Smooth muscle cell (in vitro differentiated cells): ENCODE data around the gene CCL25. TPM values are rescaled to one million over a fixed set of nuclear protein-coding genes. Genes with fewer than 3 reads are reported as not detected.

Source experiments
- DNase-seq: peaks from one replicate; lab custom pipeline; 2025; ENCODE audit not compliant: unreplicated experiment; lab: John Stamatoyannopoulos, UW
- H2AFZ ChIP-seq: fragments of 200-600 bp; sonication (generic); 2 replicates; pipeline ENCODE4 v1.6.0; 2016; ENCODE audit warnings: antibody characterized with exemption, low read depth, mild to moderate bottlenecking
- H3F3A ChIP-seq: fragments of 200-600 bp; sonication (generic); 2 replicates; pipeline ENCODE4 v1.6.0; 2017; ENCODE audit warnings: antibody characterized with exemption, low read depth
- H3K27ac ChIP-seq: fragments of 200-600 bp; sonication (generic); 2 replicates; pipeline ENCODE4 v1.5.1; 2016; ENCODE audit warnings: low read depth, mild to moderate bottlenecking
- H3K27me3 ChIP-seq: fragments of 200-600 bp; sonication (generic); 2 replicates; pipeline ENCODE4 v1.6.1; 2016; ENCODE audit warnings: low read depth, mild to moderate bottlenecking
- H3K36me3 ChIP-seq: fragments of 200-600 bp; sonication (generic); 2 replicates; pipeline ENCODE4 v1.5.1; 2016; ENCODE audit warnings: low read depth
- H3K4me1 ChIP-seq: fragments of 200-600 bp; sonication (generic); 2 replicates; pipeline ENCODE4 v1.5.1; 2016; ENCODE audit warnings: low read depth
- H3K4me2 ChIP-seq: fragments of 200-600 bp; sonication (generic); 2 replicates; pipeline ENCODE4 v1.6.0; 2016; ENCODE audit warnings: mild to moderate bottlenecking
- H3K4me3 ChIP-seq: fragments of 200-600 bp; sonication (generic); 2 replicates; pipeline ENCODE4 v1.5.1; 2016; ENCODE audit warnings: mild to moderate bottlenecking
- H3K79me2 ChIP-seq: fragments of 200-600 bp; sonication (generic); 2 replicates; pipeline ENCODE4 v1.6.0; 2016; ENCODE audit warnings: low read depth, mild to moderate bottlenecking
- H3K9ac ChIP-seq: fragments of 200-600 bp; sonication (generic); 2 replicates; pipeline ENCODE4 v1.6.0; 2016; ENCODE audit warnings: low read depth
- H3K9me3 ChIP-seq: fragments of 200-600 bp; sonication (generic); replicated peaks from 2 replicates; pipeline ENCODE4 v1.5.1; 2016; ENCODE audit warnings: low read depth
- H4K20me1 ChIP-seq: fragments of 200-600 bp; sonication (generic); 2 replicates; pipeline ENCODE4 v1.6.0; 2016; ENCODE audit warnings: low read depth
- WGBS: methylation state at CpG from one replicate; pipeline ENCODE4 v1.1.7; 2016; ENCODE audit warnings: low lambda C conversion rate; 5-methylcytosine and 5-hydroxymethylcytosine counted together
- polyA plus RNA-seq: library from polyadenylated mRNA; unstranded; fragments of >200 nt; fragmentation: Nextera tagmentation; extraction: Ambion mirVana; gene quantifications from 2 replicates; pipeline ENCODE4 v1.2.1, GENCODE V29; 2016
- total RNA-seq: library from RNA; depleted of rRNA; stranded (reverse); fragments of >200 nt; gene quantifications from 2 replicates; pipeline ENCODE4 v1.2.3, GENCODE V29; 2014
- TF ChIP-seq, protein P1 (sequence below): fragments of 200-600 bp; sonication (generic); IDR thresholded peaks from 2 replicates; pipeline ENCODE4 v1.5.1; 2017; ENCODE audit warnings: borderline replicate concordance, mild to moderate bottlenecking, antibody characterized with exemption; ENCODE audit not compliant: insufficient read depth, poor library complexity, severe bottlenecking

Gene CCL25
- total and polyA plus RNA-seq, 2 experiments from 2014 or later, result 0.91 TPM; not detected in 1

DNA sequence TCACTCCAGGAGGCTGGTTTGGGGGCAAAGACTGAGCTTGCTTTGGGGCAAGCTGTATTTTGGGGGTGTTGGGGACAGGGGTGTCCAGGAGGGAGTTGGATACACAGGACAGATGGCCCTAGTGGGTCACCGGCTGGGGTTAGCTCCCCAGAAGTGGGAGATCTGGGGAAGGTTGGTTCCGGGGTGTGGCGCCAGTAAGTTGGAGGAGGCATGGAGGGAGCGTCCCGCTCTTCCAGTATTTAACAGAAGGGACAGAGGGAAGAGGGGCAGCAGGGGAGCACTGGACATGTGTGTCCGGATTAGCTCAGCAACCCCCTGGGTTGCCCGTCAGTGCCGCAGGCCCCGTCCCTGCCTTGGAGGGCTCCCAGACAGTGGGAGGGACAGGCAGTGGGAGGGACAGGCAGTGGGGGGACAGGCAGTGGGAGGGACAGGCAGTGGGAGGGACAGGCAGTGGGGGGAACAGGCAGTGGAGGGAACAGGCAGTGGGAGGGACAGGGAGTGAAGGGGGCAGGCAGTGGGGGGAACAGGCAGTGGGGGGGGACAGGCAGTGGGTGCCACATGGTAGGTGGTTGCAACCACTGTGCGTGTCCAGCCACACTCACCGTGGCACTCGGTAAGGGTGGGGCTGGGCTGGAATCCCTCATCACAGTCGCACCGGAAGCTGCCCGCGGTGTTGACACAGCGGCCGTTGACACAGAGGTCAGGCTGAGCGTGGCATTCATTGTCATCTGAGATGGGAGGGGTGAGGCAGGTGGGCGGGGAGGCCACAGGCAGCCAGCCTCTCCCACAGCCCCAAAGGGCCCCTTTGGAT lies 33.2 kb downstream of the CCL25 start:
- Histone ChIP-seq H3K36me3 (no peaks in the 10 kb centered on the region), H3K79me2 (no peaks in the 10 kb centered on the region), H3K9ac (no peak overlapping the region), H3K4me2 (no peak overlapping the region), H3K9me3 (no peaks in the 10 kb centered on the region), H3F3A (no peaks in the 10 kb centered on the region), H2AFZ (no peak overlapping the region), H4K20me1 (no peaks in the 10 kb centered on the region), H3K4me1 (no peaks in the 10 kb centered on the region), H3K27me3 (no peaks in the 10 kb centered on the region), H3K4me3 (no peak overlapping the region), H3K27ac (no peak overlapping the region)
- DNase-seq, result no peak
- WGBS, result 91% methylated on average over 20 of the region's 20 CpGs
- TF ChIP-seq, protein P1, sequence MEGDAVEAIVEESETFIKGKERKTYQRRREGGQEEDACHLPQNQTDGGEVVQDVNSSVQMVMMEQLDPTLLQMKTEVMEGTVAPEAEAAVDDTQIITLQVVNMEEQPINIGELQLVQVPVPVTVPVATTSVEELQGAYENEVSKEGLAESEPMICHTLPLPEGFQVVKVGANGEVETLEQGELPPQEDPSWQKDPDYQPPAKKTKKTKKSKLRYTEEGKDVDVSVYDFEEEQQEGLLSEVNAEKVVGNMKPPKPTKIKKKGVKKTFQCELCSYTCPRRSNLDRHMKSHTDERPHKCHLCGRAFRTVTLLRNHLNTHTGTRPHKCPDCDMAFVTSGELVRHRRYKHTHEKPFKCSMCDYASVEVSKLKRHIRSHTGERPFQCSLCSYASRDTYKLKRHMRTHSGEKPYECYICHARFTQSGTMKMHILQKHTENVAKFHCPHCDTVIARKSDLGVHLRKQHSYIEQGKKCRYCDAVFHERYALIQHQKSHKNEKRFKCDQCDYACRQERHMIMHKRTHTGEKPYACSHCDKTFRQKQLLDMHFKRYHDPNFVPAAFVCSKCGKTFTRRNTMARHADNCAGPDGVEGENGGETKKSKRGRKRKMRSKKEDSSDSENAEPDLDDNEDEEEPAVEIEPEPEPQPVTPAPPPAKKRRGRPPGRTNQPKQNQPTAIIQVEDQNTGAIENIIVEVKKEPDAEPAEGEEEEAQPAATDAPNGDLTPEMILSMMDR, result no peak

DNA sequence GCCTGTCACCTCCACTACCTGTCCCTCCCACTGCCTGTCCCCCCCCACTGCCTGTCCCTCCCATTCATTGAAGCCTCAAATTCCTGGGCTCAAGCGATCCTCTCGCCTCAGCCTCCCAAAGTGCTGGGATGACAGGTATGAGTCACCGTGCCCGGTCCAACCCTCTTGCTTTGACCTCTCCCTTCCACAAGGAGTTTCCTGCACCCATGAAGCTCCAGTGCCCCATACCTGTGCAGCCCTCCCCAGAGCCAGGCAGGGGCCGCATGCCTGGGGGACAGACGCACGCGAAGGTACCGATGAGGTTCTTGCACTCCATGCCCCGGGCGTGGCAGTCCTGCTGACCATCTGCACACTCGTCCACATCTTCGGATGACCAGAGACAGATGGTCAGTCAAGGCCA lies 34.3 kb downstream of the CCL25 start:
- no peak overlapping the region for H3K9ac ChIP-seq
- no peaks in the 10 kb centered on the region for H3F3A ChIP-seq
- H2AFZ ChIP-seq, result no peak overlapping the region
- H3K36me3 ChIP-seq, result no peaks in the 10 kb centered on the region
- H3K4me2 ChIP-seq, result no peak overlapping the region
- TF ChIP-seq, protein P1, result no peak
- no peaks in the 10 kb centered on the region for H3K27me3 ChIP-seq
- H3K27ac ChIP-seq, result no peak overlapping the region
- no peaks in the 10 kb centered on the region for H4K20me1 ChIP-seq
- H3K79me2 ChIP-seq, result no peaks in the 10 kb centered on the region
- no peak overlapping the region for H3K4me3 ChIP-seq
- H3K9me3 ChIP-seq, result no peaks in the 10 kb centered on the region
- 99% methylated on average over 13 of the region's 13 CpGs for WGBS
- H3K4me1 ChIP-seq, result no peaks in the 10 kb centered on the region
- no peak for DNase-seq

DNA sequence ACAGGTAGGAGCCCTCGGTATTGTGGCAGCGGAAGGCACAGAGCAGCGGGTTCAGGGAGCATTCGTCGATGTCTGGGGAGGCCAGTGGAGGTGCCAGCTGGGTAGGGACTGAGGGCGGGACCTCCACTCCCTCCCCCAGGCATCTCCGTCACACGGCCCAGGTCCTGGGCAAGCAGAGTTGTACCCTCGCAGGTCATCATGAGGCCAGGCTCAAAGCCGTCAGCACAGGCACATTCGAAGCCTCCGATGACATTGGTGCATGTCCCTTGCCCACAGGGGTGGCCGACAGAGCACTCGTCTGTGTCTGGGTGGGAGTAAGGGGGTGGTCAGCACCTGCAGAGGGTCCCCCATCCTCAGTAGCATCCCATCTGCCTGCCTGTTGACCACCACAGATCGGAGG lies 35.3 kb downstream of the CCL25 start:
- DNase-seq, result no peak
- Histone ChIP-seq H3K4me2 (no peak overlapping the region), H3K27ac (no peak overlapping the region), H3K9ac (no peak overlapping the region), H2AFZ (no peak overlapping the region), H3F3A (no peaks in the 10 kb centered on the region), H4K20me1 (no peaks in the 10 kb centered on the region), H3K36me3 (no peaks in the 10 kb centered on the region), H3K4me1 (no peaks in the 10 kb centered on the region), H3K9me3 (no peaks in the 10 kb centered on the region), H3K27me3 (no peaks in the 10 kb centered on the region), H3K79me2 (no peaks in the 10 kb centered on the region), H3K4me3 (no peak overlapping the region)
- 94% methylated on average over 15 of the region's 15 CpGs for WGBS
- TF ChIP-seq, protein P1, result no peak
